Ishikawa (cell line): ENCODE results near the gene EBF4.

ENCODE experiments used
- CEBPB ChIP-seq: IDR thresholded peaks from 2 replicates; pipeline ENCODE4 v1.6.1; 2012
- CREB1 ChIP-seq: IDR thresholded peaks from 2 replicates; pipeline ENCODE4 v1.6.1; 2012; ENCODE audit warnings: low read depth
- EGR1 ChIP-seq: IDR thresholded peaks from 2 replicates; pipeline ENCODE4 v1.6.1; 2012
- EP300 ChIP-seq: IDR thresholded peaks from 2 replicates; pipeline ENCODE4 v1.6.1; 2012; ENCODE audit warnings: borderline replicate concordance
- FOXM1 ChIP-seq: IDR thresholded peaks from 2 replicates; pipeline ENCODE4 v1.6.1; 2012; ENCODE audit warnings: low read depth, borderline replicate concordance
- NFIC ChIP-seq: IDR thresholded peaks from 2 replicates; pipeline ENCODE4 v1.6.1; 2012
- RAD21 ChIP-seq: IDR thresholded peaks from 2 replicates; pipeline ENCODE4 v1.6.1; 2012; ENCODE audit warnings: low read depth
- REST ChIP-seq: IDR thresholded peaks from 2 replicates; pipeline ENCODE4 v1.6.1; 2012; ENCODE audit warnings: low read depth, mild to moderate bottlenecking
- TAF1 ChIP-seq: IDR thresholded peaks from 2 replicates; pipeline ENCODE4 v1.6.1; 2012; ENCODE audit warnings: low read depth, mild to moderate bottlenecking
- TCF12 ChIP-seq: IDR thresholded peaks from 2 replicates; pipeline ENCODE4 v1.6.1; 2012; ENCODE audit warnings: low read depth
- TEAD4 ChIP-seq: IDR thresholded peaks from 2 replicates; pipeline ENCODE4 v1.6.1; 2012
- USF1 ChIP-seq: IDR thresholded peaks from 2 replicates; pipeline ENCODE4 v1.6.1; 2012
- YY1 ChIP-seq: IDR thresholded peaks from 2 replicates; pipeline ENCODE4 v1.6.1; 2012; ENCODE audit warnings: low read depth
- ZBTB7A ChIP-seq: IDR thresholded peaks from 2 replicates; pipeline ENCODE4 v1.6.1; 2012; ENCODE audit warnings: low read depth
- TF ChIP-seq, protein P1 (sequence below): IDR thresholded peaks from 2 replicates; pipeline ENCODE4 v1.6.1; 2012

The EBF4 gene

DNA sequence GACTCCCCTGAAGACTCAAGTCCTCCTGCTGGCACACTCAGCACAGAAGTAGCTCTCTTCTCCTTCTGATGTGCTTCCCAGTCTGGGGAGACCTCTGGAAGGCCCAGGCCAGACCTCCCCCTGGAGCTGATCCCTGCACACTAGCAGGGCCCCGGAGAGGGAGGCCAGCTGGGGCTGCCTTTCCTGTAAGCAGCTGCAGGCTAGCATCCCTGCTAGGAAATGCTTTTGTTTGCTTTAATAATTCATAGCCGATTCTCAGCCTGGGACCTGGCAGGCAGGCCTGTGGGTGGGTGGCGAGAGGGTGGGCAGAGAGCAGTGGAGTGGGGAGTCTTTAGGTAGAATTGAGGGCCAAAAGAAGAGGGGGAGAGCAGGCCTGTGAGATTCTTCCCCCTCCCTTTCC is 5.2 kb downstream of the EBF4 start:
- TF ChIP-seq USF1: no peak
- no peak for TF ChIP-seq TEAD4
- no peak for TF ChIP-seq ZBTB7A
- no peak for TF ChIP-seq NFIC
- TF ChIP-seq CEBPB: no peak
- TF ChIP-seq REST: no peak
- no peak for TF ChIP-seq FOXM1
- no peak for TF ChIP-seq RAD21
- TF ChIP-seq TCF12: no peak
- TF ChIP-seq YY1: no peak
- no peak for TF ChIP-seq EP300
- TF ChIP-seq CREB1: no peak
- TF ChIP-seq, protein P1, sequence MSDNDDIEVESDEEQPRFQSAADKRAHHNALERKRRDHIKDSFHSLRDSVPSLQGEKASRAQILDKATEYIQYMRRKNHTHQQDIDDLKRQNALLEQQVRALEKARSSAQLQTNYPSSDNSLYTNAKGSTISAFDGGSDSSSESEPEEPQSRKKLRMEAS: no peak
- no peak for TF ChIP-seq TAF1
- no peak for TF ChIP-seq EGR1

- no peak for TF ChIP-seq TEAD4
- TF ChIP-seq EGR1: no peak
- no peak for TF ChIP-seq CEBPB
- no peak for TF ChIP-seq TCF12
- no peak for TF ChIP-seq TAF1
- no peak for TF ChIP-seq RAD21
- no peak for TF ChIP-seq YY1
- no peak for TF ChIP-seq CREB1
- TF ChIP-seq, protein P1: no peak
- no peak for TF ChIP-seq ZBTB7A
- TF ChIP-seq USF1: no peak
Observed at GRCh38 chr20:2698186-2698817, 5.7 kb downstream of the EBF4 start.

DNA sequence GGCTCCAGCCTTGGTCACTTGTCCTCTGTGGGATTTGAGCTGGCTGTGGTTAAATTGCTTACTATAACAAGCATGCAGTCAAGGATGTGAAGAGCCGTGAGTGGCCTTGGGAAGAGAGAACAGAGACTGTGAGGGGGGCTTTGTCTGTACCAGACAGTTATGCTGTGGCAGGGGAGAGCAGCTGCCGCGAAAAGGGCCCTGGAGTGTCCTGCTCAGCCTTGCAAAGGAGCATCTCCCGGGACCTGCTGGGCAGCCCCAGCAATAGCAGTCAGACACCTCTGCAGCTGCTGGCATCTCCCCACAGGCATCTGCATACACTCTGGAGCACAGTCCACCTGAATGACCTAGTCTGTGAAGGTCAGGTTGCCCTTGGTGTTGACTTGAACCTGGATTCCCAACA is 6.3 kb downstream of the EBF4 start:
- TF ChIP-seq YY1 (no peak), TCF12 (no peak), ZBTB7A (no peak), TAF1 (no peak), FOXM1 (no peak), CEBPB (no peak), EGR1 (no peak), RAD21 (no peak), TEAD4 (no peak), USF1 (no peak), CREB1 (no peak), REST (no peak), NFIC (no peak), EP300 (no peak)
- TF ChIP-seq, protein P1: no peak

- no peak for TF ChIP-seq EP300
- no peak for TF ChIP-seq USF1
- TF ChIP-seq EGR1: no peak
- TF ChIP-seq REST: no peak
- no peak for TF ChIP-seq NFIC
- no peak for TF ChIP-seq CEBPB
- TF ChIP-seq CREB1: no peak
- TF ChIP-seq TCF12: no peak
- TF ChIP-seq, protein P1: no peak
- TF ChIP-seq FOXM1: no peak
- no peak for TF ChIP-seq TAF1
- no peak for TF ChIP-seq ZBTB7A
- TF ChIP-seq RAD21: no peak
- TF ChIP-seq YY1: no peak
- TF ChIP-seq TEAD4: no peak
Observed at GRCh38 chr20:2699775-2700413, 7.3 kb downstream of the EBF4 start.
